Parathyroid adenoma (tissue), 2 donors: ENCODE data around the gene CLDN15.

Experiments
- H2AFZ ChIP-seq: fragments of 300-600 bp; sonication (generic); one replicate; pipeline ENCODE4 v1.7.0; 2017; ENCODE audit warnings: antibody characterized with exemption, mild to moderate bottlenecking
- H3K27ac ChIP-seq: fragments of 300-600 bp; sonication (generic); one replicate; pipeline ENCODE4 v1.7.0; 2017
- H3K27me3 ChIP-seq: fragments of 300-600 bp; sonication (generic); one replicate; pipeline ENCODE4 v1.7.0; 2017; ENCODE audit warnings: low read length; ENCODE audit not compliant: control insufficient read depth, insufficient read depth
- H3K36me3 ChIP-seq: fragments of 300-600 bp; sonication (generic); one replicate; pipeline ENCODE4 v1.7.0; 2017; ENCODE audit warnings: low read length; ENCODE audit not compliant: control insufficient read depth, insufficient read depth
- H3K4me1 ChIP-seq: fragments of 300-600 bp; sonication (generic); one replicate; pipeline ENCODE4 v1.7.0; 2017; ENCODE audit warnings: control low read depth
- H3K4me2 ChIP-seq: fragments of 300-600 bp; sonication (generic); one replicate; pipeline ENCODE4 v1.7.0; 2017; ENCODE audit warnings: low read length
- H3K4me3 ChIP-seq: fragments of 300-600 bp; sonication (generic); one replicate; pipeline ENCODE4 v1.7.0; 2017; ENCODE audit warnings: low read depth, low read length
- H3K79me2 ChIP-seq: fragments of 300-600 bp; sonication (generic); one replicate; pipeline ENCODE4 v1.7.0; 2017; ENCODE audit warnings: control low read depth
- H3K9ac ChIP-seq: fragments of 300-600 bp; sonication (generic); one replicate; pipeline ENCODE4 v1.7.0; 2017; ENCODE audit warnings: mild to moderate bottlenecking
- H3K9me3 ChIP-seq: fragments of 300-600 bp; sonication (generic); one replicate; pipeline ENCODE4 v1.7.0; 2017; ENCODE audit warnings: low read length; ENCODE audit not compliant: control insufficient read depth
- CTCF ChIP-seq: fragments of 300-600 bp; sonication (generic); IDR thresholded peaks from one replicate; pipeline ENCODE4 v1.7.0; 2017; ENCODE audit warnings: antibody characterized with exemption, mild to moderate bottlenecking
- donor health status: primary hyperparathyroidism.

CLDN15 gene

DNA sequence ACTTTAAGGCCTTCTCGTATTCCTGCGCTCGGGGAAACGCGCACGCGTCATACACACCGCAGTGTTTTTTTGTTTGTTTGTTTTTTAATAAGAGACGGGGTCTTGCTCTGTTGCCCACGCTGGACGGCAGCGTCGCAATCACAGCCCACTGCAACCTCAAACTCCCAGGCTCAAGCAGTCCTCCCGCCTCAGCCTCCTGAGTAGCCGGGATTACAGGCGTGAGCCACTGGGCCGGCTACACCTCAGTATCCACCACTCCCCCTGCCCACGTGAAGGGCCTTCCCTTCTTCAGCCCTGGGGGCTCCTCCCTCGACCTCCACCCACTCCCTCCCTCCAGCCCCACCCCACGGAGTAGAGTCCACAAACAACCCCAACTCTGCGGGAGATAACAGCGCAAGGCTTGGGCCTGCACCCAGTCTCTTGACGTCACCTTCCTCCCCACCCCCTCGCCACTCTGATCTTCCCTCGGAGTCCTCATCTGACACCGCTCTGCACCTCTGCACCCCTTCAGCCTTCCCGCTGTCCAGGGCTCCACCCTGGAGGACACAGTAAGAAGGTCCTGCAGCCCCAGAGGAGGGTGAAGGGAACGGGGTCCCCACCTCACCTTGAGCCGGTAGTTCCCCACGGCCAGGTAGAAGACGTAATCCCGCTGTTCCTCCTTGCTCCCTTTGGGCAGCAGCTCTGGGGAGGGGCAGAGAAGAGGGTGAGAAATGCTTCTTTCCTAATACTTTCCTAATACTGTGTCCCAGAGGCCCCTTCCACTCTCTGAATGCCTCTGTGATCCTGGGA is 2.8 kb upstream of the CLDN15 start:
- TF ChIP-seq CTCF = no peak
- Histone ChIP-seq H3K4me1 (peaks cover 11% of the 10 kb centered on the region), H3K27me3 (no peaks in the 10 kb centered on the region), H3K9ac (no peak overlapping the region), H3K36me3 (no peaks in the 10 kb centered on the region), H3K9me3 (no peaks in the 10 kb centered on the region), H3K27ac (no peak overlapping the region), H3K4me2 (no peak overlapping the region), H2AFZ (no peak overlapping the region), H3K79me2 (peaks cover 30% of the 10 kb centered on the region), H3K4me3 (no peak overlapping the region)

DNA sequence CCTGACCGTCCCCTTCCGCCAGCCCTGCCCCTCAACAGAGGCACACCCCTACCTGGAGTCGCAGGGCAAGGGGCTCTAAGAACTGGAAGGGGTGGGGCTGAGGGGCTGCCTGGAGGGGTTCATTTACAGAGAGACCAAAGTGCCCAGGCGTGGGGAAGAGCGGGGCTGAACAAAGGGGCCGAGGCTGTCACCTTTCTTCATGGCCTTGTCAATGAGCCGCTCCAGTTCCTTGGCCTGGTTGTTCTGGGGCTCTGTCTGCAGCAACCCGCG is 2.3 kb upstream of the CLDN15 start:
- Histone ChIP-seq H3K4me1 (peaks cover 11% of the 10 kb centered on the region), H3K27me3 (no peaks in the 10 kb centered on the region), H3K79me2 (peaks cover 28% of the 10 kb centered on the region), H2AFZ (no peak overlapping the region), H3K4me2 (no peak overlapping the region), H3K9ac (no peak overlapping the region), H3K27ac (peak overlapping the region; percentile 51), H3K9me3 (no peaks in the 10 kb centered on the region), H3K36me3 (no peaks in the 10 kb centered on the region), H3K4me3 (no peak overlapping the region)
- no peak for TF ChIP-seq CTCF

GRCh38 chr7:101239191-101239950 is 1.8 kb upstream of the CLDN15 start:
- H3K27me3 ChIP-seq = no peaks in the 10 kb centered on the region
- no peak overlapping the region for H3K4me3 ChIP-seq
- no peak overlapping the region for H3K4me2 ChIP-seq
- no peak overlapping the region for H3K9ac ChIP-seq
- TF ChIP-seq CTCF = no peak
- H3K36me3 ChIP-seq = no peaks in the 10 kb centered on the region
- no peaks in the 10 kb centered on the region for H3K9me3 ChIP-seq
- no peak overlapping the region for H2AFZ ChIP-seq
- peaks cover 11% of the 10 kb centered on the region for H3K4me1 ChIP-seq
- H3K79me2 ChIP-seq = peaks cover 28% of the 10 kb centered on the region
- peak overlapping the region; percentile 51 for H3K27ac ChIP-seq

DNA sequence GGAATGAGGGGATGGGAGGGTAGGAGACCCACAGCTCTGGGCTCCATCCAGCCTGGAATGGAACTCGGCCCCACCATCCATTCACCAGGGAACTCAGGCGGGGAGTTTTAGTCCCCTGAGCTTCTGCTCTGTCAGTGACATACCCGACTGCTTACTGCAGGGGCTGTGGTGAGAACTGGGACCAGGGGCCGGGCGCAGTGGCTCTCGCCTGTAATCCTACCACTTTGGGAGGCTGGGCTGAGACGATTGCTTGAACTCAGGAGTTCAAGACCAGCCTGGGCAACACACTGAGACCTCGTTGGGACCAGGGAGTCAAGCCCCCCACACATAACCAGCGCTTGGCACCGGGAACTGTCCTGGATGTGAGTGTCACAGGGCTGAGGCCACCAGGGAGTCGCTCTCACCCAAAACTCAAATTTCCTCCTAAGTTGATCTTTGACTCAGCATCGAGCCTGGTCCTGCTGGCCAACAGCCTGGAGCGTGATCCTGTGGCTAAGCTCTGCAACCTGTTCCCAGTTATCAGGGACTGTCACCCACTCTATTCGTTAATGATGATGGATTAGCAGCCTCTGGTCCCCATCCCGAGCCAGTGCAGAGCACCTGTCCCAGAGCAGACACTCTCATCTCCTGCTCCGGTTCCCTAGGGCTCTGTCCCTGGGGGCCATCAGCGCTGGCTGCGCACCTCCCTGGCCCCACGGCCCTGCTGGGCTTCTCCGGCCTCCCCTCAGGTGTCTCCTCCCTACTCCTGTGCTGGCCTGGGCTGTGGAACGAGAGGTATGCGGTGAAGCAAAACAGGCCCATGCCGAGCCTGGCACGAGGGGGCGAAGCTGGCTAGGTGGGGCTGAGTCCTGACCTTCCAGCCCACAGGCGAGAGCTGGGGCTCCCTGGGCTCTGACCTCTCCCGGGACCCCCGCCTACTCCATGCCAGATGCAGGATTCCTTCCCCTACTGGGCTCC is 902 bp upstream of the CLDN15 start:
- H3K79me2 ChIP-seq = peaks cover 28% of the 10 kb centered on the region
- no peaks in the 10 kb centered on the region for H3K9me3 ChIP-seq
- no peak overlapping the region for H3K4me2 ChIP-seq
- H3K4me3 ChIP-seq = no peak overlapping the region
- H3K27ac ChIP-seq = peak overlapping the region; percentile 24
- TF ChIP-seq CTCF = no peak
- no peak overlapping the region for H2AFZ ChIP-seq
- H3K27me3 ChIP-seq = no peaks in the 10 kb centered on the region
- H3K9ac ChIP-seq = no peak overlapping the region
- H3K36me3 ChIP-seq = no peaks in the 10 kb centered on the region
- H3K4me1 ChIP-seq = peaks cover 6% of the 10 kb centered on the region
